Upper lobe of left lung (tissue), 4 donors: ENCODE measurements around the gene LGR5.

Source experiments
- EP300 ChIP-seq, 4 donors: sonication (generic); formaldehyde crosslinking; IDR thresholded peaks; one replicate each; pipeline ENCODE4 v1.5.1; 2017; ENCODE audit warnings: antibody characterized with exemption in 4 of 4, control low read depth in 2 of 4
- POLR2AphosphoS5 ChIP-seq, 2 donors: sonication (generic); formaldehyde crosslinking; IDR thresholded peaks; one replicate each; pipeline ENCODE4 v1.5.1; 2017; ENCODE audit warnings: antibody characterized with exemption in 2 of 2
- TF ChIP-seq, protein P1 (sequence below), 6 experiments: fragments of 450-650 bp in 4 of 6; fragments of 200-600 bp in 2 of 6; sonication (generic) in 2 of 6; IDR thresholded peaks; one replicate each; pipeline ENCODE4 v1.5.1; 2016 to 2019; ENCODE audit warnings: antibody characterized with exemption in 6 of 6

DNA sequence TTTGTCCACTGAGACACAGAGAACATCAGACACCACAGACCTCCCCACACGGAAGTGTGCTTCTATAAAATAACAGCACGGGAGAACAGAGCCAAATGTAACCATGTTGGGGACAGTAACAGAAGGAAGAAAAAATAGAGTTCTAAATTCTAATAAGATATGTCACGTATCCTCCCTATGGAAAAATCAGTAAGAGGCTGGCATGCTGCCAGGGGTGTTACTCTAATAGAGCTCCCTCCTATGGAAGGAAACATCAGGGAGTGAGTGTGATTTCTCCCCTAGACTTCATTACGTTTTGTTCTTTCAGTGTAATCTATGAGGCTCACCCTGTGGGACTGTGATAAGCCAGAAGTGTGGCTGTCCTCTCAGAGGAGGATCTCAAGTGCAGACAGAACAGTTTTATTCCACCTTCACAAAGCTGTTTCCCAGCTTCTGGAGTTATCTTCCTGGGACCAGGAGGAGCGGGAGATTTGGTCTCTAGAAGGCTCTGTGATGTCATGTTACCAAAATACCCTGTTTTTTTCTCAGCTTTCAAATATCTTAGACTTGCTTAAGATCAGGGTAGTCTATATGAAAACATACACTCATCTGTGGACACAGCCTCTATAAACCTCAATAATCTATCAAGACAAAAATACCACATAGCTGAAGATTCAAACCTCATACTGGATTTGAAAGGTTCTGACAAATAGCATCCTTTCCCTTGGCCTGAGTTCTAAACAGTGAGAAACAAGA, 154.8 kb downstream of the LGR5 start:
- TF ChIP-seq, protein P1, sequence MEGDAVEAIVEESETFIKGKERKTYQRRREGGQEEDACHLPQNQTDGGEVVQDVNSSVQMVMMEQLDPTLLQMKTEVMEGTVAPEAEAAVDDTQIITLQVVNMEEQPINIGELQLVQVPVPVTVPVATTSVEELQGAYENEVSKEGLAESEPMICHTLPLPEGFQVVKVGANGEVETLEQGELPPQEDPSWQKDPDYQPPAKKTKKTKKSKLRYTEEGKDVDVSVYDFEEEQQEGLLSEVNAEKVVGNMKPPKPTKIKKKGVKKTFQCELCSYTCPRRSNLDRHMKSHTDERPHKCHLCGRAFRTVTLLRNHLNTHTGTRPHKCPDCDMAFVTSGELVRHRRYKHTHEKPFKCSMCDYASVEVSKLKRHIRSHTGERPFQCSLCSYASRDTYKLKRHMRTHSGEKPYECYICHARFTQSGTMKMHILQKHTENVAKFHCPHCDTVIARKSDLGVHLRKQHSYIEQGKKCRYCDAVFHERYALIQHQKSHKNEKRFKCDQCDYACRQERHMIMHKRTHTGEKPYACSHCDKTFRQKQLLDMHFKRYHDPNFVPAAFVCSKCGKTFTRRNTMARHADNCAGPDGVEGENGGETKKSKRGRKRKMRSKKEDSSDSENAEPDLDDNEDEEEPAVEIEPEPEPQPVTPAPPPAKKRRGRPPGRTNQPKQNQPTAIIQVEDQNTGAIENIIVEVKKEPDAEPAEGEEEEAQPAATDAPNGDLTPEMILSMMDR (IDR thresholded peaks at IDR 0.05): no peak
- no peak for TF ChIP-seq POLR2AphosphoS5 (IDR thresholded peaks at IDR 0.05)
- TF ChIP-seq EP300 (IDR thresholded peaks at IDR 0.05): no peak
